NCI-H446 (cell line): Measurements from ENCODE around the gene ZP1.
"Not testable (repeated sequence)": the region's sequence is repeated elsewhere in the genome, so short reads cannot be mapped to it uniquely, and the experiment has no call there.

Source experiments
- DNase-seq, 2 experiments: peaks; one replicate each; lab custom pipeline; 2025; lab: John Stamatoyannopoulos, UW

ZP1 gene

DNA sequence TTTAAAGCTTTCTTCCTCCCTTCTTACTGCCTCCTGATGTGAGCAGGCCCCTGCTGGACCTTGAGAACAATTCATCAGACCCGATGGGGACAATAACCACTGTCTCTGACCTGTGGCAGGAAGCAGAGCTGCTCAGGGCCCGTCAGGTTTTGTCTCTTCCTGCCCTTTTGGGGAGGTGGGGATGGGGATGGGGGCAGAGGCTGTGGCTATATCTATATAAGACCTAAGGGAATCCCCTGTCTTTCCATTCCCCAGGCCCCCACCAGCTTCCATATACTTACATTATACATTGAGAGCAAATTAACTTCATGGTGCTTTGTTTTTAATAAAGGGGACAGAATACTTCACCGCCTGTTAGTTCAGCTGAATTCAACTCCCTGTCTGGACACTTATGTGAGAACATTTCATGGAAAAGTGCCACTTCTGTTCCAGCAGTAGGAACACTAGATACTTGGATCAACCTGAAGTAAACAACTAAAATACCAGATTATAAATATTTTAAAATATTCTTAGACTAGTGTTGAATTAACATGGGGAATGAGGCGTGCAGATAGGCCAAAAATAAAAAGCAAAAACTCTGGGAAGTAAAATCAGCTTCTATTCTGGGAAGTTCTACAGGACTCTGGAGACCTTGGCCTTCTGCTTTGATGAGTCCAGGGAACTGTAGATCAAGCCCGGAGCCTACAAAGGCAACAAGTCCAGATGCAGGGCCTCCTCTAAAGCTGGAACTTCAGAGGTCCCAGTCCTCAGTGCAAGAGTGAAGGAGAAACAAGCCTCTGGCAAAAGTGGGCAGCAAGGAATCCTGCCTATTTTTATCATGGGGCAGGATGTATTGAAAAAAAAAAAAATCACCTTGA lies 11.1 kb downstream of the ZP1 start:
- no peak for DNase-seq

DNA sequence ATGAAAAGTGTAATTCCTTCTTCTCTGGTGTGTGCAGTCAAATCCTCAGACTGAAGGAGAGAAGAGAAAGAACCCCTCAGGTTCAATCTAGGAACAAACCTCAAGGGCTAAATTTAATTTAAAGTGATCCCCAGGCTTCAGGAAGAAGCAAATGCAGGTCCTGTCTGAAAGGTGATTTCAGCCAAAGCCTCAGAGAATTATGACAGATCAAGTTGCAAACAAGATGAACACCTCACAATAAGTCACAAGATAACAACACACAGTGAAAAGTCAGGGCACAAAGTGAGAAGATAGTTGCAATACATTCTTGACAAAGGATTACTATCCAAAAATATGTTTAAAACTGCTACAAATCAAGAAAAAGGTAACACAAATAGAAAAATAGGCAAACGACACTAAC lies 11.8 kb downstream of the ZP1 start:
- no peak for DNase-seq

DNA sequence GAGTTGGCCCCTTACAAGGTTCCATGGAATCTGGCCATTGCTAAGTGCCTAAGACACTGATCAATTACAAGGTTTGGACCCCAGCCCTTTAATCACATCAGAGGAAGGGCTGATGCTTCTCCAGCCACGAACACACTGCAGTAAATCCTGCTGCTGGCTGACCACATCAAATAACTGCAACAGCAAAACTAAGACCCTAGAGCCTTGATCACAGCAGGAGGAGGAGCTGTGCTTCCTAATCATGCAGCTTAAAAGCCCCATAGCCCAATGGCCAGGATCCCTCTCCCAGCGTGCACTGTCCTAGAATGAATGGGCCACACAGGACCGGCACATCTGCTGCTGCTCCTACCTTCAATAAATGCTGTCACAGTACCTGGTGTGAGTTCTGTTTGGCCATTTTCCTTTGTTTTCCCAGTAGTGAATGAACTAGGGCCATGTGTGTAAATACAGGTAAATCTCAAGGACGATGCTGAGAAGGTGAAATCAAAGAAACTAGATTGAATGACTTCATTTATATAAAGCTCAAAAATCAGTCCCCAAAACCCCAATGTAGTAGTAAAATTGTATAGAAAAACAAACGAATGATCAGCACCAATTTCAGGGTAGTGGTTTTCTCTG lies 12.7 kb downstream of the ZP1 start:
- no peak for DNase-seq

DNA sequence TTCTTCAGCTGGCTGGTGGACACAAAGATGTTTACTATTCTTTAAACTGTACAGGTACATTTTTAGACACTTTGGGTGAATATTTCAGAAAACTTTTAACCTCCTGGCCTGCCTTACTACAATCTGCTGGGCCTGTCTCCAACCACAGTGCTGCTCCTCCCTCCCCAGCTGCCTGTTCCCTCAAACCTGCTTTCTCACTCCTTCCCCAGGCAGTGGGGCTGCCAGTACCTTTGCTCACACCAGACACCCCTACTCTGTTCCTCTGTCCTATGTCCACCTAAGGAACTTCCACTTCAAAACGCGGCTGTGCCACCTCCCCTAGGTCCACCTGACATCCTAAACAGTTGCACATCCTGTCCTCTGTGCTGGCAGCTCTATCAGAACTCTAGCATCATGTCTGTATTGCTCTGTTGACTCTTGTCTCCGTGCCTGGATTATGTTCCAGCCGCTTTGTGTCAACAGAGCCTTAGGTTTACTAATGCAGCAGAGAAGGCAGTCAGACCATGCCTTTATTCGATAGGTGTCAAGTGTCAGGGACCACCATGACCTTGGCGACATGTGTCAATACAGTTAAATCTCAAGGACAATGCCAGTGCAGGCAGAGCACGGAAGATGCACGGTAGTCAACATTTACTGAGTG lies 13.4 kb downstream of the ZP1 start:
- no peak for DNase-seq

DNA sequence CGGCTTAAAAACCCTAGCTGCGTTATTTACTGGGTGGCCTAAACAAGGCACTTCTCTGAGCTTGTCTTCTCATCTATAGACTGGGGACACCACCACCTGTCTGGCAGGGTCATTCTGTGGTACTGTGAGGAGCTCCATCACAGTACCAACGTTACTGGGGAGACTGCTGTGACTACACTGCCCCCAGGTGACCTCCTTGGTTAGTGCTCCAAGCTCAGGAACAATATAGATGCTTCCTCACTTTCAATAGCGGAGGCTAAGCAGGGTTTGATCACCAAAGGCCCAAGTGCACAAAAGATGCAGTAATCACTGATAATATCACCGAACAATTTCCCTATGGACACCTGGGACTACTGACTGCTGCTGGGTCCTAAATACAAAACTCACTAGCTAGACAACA lies 20.2 kb downstream of the ZP1 start:
- DNase-seq = no peak

DNA sequence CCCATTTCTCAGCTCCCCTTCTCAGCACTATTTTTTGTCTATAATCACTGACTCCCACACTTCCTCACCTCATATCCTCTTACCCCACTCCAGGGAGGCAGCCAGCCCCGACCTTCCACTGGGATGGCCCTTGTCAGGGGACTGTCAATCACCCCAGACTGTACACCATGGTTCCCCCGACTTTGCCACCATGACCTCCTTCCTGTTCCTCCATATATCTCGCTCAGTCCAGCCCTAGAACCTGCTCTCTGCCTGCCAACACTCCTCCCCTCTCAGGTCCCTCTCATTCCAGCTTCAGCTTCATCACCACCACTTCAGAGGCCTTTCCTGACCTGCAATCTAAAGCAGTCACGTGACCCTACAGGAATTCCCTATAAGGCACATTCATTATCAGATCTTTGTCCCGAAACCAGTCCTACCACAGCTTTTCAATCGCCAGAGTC lies 22.5 kb downstream of the ZP1 start:
- no peak for DNase-seq

DNA sequence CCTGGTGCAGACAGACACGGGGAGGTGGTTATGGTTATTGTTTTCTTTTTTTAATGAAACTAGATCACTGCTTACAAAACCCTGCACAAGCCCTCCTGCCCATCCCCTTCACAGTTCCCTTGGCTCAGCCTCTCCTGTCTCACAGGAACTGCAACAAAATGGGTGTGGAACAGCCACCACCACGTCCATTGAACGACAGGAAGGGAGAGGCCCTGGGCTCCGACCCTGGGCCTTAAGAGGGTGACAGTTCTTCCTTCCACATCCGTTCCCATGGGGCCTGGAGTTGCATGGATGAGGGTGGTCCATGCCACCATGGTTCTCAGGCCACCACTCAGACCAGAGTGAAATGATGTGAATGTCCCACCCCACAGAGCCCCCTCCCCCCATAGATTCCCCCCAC lies 23.4 kb downstream of the ZP1 start:
- no peak for DNase-seq

DNA sequence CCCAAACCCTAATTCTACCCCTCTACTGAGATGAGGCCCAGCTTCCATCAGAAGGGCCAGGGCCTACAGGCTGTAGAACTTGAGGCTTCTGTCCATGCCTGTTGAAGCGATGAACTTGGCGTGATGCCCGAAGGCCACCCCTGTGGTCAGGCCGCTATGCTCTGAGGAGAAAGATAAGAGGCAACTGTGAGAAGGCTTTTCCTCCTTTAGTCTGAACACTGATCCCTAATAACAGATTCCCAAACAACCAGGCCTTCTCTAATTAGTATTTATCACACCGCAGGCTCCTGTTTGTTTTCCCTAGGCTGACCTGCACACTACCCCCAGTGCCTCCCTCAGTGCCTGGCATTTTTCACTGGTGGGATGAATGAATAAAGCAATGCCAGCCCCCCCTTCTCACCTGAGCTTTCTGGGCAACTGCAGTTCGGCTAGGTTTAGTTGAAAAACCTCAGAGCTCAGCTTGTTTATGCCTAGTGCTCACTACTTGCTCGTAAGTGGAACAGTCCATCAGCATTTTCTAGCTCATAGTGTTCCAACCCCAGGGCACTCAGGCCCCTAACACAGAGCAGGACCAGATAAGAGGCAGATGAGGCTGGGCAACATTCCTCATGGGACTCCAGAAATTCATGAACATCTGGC lies 23.9 kb downstream of the ZP1 start:
- DNase-seq = no peak

DNA sequence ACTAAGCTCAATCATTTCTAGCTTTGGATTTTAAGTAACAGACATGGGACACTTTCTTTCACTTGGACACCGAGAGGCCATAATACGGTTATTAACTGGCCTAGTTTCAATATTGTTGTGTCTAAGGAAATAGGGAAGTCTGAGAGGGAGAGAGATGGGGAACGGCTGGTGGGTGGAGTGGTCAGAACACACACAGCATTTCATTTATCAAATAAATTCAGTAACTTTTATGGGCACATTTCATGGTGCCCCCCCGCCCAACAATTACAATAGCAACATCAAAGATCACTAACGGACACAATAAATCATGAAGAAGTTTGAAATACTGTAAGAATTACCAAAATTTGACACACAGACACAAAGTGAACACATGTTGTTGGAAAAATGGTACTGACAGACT lies 28.3 kb downstream of the ZP1 start:
- DNase-seq = no peak

DNA sequence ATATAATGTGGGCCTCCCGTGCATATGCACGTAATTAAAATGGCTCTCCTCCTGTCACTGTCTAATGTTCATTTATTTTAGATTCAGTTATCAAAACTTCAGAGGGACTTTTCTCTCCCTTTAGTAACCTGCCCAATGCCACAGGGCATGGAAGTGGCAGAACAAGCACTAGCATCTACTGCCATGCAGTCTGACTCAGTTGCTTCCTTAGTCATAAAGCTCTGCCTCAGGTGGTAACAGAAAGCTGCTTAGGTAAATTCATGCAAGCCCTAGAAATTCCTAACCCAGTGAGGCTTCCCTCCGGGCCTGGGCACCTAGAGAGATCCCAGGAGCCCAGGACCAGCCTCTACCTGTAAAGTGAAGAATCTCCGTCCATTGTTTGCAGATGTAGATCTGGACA lies 30.2 kb downstream of the ZP1 start:
- DNase-seq = no peak

DNA sequence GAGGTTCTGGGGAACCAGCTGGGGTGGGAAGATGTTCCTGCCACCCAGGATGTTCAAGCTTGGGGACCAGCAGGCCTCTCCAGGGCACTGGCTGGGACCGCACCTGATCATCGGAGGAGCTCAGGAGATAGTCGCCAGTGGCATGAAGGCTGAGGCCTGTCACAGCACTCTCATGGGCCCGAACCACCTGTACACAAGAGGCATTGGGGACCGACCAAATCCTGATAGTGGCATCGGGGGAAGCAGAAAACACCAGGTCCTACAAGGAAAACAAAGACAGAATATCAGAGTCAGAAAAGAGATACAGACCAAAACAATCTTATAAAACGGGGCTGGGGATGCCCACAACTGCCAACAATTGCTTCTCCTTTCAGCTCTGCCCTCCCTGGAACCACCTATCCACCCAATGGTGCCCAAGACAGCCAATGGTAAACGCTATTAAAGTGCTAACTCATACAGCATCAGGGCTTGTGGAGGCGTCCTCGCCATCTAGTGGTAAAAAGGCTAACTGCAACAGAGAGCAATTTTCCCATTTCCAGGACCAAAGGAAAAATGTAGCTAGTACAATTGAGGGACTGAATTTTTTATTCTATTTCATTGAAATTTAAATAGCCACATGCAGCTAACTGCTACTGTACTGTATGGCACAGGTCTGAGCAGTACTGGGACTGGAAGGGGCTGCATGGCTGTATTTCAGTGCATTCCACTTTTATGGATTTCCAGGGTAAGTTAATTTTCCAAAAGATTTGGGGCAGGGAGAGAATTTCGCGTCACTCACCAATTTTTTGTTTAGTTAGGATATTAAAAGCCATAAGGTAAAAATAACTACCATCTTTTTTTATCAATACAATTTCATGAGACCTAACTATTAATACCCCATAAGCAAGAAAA lies 31.9 kb downstream of the ZP1 start:
- peak; percentile 39 to 70 for DNase-seq

DNA sequence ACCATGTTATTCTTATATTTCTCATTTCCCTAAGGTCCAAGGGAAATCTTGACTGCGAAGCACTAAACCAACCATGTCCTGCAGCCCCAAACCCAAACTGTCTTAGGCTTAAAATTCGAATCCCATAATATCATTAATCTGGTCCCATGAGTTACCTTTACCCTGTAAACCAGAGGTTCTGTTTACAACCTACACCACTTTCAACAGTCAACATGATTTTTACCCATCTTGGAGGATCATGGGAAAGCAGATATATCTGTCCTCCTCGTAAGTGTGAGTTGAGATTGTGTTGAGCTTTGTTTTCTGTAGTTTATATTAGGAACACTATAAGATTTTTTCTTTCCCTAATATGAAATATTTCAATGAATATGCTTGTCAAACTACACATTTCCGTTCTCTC lies 32.6 kb downstream of the ZP1 start:
- DNase-seq = no peak

DNA sequence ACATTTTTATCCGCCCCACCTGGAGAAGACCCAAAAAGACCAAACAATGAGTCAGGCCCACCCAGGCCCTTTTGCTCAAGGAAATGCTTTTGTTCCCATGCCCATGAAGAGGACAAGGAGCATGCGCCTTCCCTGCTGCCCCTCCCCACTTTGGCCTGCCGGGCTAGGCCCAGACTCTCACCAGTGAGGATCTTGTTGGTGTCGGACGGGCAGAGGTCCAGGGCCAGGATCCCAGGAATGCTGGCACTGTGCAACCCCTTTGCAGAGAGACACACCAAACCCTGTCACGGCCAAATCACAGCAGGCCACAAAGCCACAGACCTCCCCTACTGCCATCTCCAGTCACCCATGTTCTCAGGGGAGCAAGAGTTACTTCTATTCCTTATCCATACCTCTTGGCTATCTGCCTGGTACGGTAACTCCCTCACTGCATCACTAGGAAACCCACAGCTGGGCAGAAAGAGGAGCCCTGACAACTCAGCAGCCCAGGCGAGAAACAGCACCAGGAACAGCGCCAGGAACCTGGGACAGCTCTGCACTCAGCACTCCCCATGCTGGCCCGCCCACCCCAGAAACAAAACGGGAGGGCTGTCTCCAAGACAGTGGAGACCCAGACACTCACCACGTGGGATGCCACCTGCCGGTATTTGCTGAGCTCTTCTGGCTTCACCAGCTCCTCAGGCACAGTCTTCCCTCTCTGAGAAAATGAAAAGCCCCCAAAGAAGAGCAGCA lies 33.5 kb downstream of the ZP1 start:
- no peak for DNase-seq

DNA sequence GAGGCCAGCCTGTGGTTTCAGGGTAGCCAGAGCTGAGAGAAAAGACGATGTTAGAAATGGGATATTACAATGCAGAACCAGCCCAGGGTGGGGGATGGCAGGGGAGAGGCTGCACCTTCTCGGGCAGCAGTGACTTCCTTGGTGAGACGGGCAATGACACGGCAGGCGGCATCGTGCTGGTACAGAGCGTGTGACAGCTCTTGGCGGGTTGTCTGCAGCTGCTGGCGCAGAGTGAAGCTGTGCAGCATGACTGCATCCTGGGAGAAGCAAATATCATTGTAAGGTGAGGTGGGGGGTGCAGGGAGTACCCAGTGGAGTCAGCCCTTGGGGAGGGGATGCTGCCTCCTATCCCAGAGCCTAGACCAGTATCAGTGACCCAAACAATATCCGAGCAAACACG lies 35.3 kb downstream of the ZP1 start:
- no peak for DNase-seq

DNA sequence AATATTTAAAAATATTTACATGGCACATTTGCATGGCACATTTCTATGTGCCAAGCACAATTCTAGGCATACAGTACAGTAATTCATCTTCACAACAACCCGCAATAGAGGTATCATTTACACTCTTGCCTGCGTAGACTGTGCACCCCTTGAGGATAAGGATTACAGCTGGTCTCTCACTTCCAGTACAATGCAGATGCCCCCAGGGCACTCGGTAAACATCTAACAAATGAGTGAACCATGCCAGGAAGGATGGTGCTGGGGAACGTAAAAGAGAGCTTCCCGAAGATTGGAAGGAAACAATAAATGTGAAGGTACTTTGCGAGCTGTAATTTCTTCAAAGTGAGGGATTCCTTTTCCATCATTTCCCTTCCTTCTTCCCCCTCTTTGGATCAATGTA lies 37.7 kb downstream of the ZP1 start:
- DNase-seq = no peak

DNA sequence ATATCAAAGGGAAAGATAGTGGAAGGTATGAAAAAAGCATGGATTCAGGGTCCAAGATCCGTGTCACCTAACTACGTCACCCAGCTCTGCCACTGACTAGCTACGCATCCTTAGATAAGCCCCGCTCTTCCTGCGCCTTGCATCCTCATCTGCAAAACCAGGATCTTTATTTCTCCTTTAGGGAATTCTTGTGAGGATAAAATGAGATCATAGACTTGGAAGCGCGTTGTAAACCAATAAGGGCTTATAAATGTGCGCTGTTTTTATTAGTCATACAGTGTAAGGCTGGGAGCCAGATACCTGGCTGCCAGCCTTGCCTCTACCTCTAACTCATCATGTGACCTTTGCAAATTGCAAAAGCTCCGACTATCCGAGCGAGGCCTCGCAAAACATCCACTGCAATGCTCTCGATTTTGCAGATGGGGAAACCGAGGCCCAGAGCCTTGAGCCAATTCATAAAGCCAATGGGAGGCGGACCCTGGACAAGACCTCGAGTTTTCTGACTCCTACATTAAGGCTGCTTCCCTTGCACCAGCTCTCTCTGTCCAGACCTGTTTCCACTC lies 38.3 kb downstream of the ZP1 start:
- no peak for DNase-seq

DNA sequence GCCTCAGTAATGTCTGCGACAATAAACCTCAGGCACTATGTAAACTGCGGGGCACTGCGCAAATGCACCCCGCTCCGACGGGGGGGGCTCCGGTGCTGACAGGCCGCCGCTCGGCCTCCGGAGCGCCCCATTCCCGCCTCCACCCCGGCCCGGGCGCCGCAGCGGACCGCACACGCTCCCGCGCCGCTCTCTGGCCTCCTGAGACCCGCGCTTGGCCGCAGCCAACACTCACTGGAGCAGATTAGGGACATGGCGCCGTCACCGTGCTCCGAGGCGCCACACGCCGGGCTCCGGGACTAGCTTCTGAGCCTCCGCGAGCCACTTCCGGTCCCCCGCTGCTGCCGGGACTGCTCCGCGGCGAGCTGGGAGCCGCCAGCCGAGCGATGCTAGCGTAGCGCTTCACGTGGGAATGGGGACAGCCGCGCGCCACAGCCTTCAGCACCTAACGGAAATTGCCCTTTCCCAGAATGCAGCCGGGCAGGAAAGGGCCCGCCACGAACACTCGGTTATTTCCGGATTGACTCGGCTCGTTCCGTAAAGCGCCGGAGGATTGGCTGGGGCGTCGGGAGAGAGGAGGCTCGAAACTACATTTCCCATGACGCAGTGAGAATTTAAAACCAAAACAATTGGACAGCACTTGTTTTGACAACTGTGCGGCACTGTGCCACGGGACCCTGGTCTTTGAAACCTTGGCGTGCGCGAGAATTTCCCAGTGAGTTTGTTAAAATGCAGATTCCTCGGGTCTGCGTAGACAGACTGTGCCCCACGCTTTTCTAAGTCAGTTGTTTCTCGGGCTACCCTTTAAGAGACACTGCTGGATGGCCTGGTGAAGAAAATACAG lies 39.0 kb downstream of the ZP1 start, which contains the start of gene PRPF19:
Gene PRPF19, minus strand, starts transcription at position 454 of the 841 bp plus-strand sequence. Its CDS starts 203 bp downstream, at position 251.
- DNase-seq = peak; percentile 98

DNA sequence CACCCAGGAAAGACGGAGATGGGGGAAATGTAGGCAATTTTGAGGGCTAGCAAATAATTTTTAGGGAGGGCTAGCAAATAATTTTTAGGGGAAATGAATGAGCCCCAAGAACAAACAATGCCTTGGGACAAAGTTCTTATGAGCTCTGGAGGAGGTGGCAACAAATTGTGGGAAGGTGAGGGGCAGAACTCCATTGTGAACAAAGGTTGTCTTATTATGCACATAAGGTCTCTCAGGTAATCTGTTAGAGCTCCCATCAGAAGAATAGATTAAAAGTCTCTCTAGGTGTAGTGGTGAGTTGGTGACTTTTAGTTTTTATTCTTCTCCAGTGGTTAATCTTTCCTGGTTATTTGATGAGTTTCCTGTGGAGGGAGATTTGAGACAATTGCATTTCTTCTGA lies 41.5 kb downstream of the ZP1 start:
- no peak for DNase-seq

DNA sequence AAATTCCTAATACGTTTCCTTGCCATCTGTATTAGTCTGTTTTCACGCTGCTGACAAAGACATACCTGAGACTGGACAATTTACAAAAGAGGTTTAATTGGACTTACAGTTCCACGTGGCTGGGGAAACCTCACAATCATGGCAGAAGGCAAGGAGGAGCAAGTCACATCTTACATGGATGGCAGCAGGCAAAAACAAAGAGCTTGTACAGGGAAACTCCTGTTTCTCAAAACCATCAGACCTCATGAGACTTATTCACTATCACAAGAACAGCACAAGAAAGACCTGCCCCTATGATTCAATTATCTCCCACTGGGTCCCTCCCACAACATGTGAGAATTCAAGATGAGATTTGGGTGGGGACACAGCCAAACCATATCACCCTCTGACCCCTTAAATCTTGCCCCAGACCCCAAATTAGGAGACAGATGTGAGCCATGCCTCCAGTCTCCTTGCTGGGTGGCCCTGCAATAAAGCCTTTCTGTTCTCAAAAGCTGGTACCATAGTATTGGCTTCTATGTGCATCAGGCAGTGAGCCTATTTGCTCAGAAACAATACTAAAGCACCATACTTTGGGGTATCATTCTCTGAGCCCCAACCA lies 42.4 kb downstream of the ZP1 start:
- DNase-seq = not testable (repeated sequence)
